Dendritic cell treated with granulocyte-macrophage colony-stimulating factor and Interleukin-4, amounts not matched to agents 40 ng/mL and 50 ng/mL, for 4 days (primary cell): Measurements from ENCODE around the gene ZFAND3.
"Not testable (repeated sequence)": the region's sequence is repeated elsewhere in the genome, so short reads cannot be mapped to it uniquely, and the experiment has no call there.

Experiments used
- H3K27ac Mint-ChIP-seq: one replicate; pipeline ENCODE4 v1.8.0; 2022; ENCODE audit warnings: mild to moderate bottlenecking, mixed read lengths
- H3K27me3 Mint-ChIP-seq: one replicate; pipeline ENCODE4 v1.8.0; 2022; ENCODE audit warnings: mild to moderate bottlenecking, mixed read lengths
- H3K36me3 Mint-ChIP-seq: one replicate; pipeline ENCODE4 v1.8.0; 2022; ENCODE audit warnings: low read depth, mixed read lengths
- H3K4me1 Mint-ChIP-seq: one replicate; pipeline ENCODE4 v1.8.0; 2022; ENCODE audit warnings: low read depth, mixed read lengths
- H3K4me3 Mint-ChIP-seq: one replicate; pipeline ENCODE4 v1.8.0; 2022; ENCODE audit warnings: mild to moderate bottlenecking, moderate library complexity, mixed read lengths
- H3K9me3 Mint-ChIP-seq: one replicate; pipeline ENCODE4 v1.8.0; 2022; ENCODE audit warnings: mixed read lengths
- intact Hi-C: fragments of 100-400 bp; cut with micrococcal nuclease; formaldehyde crosslinking; loops from one replicate; pipeline ENCODE4 v1.15.0; 2022

Gene ZFAND3

DNA sequence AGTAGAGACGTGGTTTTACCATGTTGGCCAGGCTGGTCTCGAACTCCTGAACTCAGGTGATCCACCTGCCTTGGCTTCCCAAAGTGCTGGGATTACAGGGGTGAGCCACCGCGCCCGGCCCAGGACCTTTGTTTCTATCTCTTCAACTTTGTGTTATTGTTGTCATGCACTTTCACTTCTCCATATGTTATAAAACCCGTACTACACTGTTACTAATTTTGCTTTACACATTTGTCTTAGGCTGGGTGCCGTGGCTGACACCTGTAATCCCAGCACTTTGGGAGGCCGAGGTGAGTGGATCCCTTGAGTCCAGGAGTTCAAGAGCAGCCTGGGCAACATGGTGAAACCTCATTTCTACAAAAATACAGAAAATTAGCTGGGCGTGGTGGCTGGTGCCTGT is 74.2 kb downstream of the ZFAND3 start:
- H3K27me3 Mint-ChIP-seq, intact Hi-C loops, H3K4me3 Mint-ChIP-seq, H3K9me3 Mint-ChIP-seq, H3K36me3 Mint-ChIP-seq: not testable (repeated sequence)
- H3K4me1 Mint-ChIP-seq, result peaks cover 53% of the 10 kb centered on the region
- peak overlapping the region; percentile 39 for H3K27ac Mint-ChIP-seq

GRCh38 chr6:37894585-37894984 is 75.1 kb downstream of the ZFAND3 start:
- H3K4me3 Mint-ChIP-seq, result no peak overlapping the region
- H3K9me3 Mint-ChIP-seq, result no peaks in the 10 kb centered on the region
- no peaks in the 10 kb centered on the region for H3K27me3 Mint-ChIP-seq
- peaks cover 44% of the 10 kb centered on the region for H3K4me1 Mint-ChIP-seq
- H3K27ac Mint-ChIP-seq, result no peak overlapping the region
- peaks cover 6% of the 10 kb centered on the region for H3K36me3 Mint-ChIP-seq
- intact Hi-C loops, result no loop called here

GRCh38 chr6:37897321-37897720 is 77.8 kb downstream of the ZFAND3 start:
- Mint-ChIP-seq H3K27ac (no peak overlapping the region), H3K9me3 (no peaks in the 10 kb centered on the region), H3K27me3 (no peaks in the 10 kb centered on the region), H3K4me1 (peaks cover 33% of the 10 kb centered on the region), H3K36me3 (peaks cover 6% of the 10 kb centered on the region), H3K4me3 (no peak overlapping the region)
- intact Hi-C loops, result no loop called here

DNA sequence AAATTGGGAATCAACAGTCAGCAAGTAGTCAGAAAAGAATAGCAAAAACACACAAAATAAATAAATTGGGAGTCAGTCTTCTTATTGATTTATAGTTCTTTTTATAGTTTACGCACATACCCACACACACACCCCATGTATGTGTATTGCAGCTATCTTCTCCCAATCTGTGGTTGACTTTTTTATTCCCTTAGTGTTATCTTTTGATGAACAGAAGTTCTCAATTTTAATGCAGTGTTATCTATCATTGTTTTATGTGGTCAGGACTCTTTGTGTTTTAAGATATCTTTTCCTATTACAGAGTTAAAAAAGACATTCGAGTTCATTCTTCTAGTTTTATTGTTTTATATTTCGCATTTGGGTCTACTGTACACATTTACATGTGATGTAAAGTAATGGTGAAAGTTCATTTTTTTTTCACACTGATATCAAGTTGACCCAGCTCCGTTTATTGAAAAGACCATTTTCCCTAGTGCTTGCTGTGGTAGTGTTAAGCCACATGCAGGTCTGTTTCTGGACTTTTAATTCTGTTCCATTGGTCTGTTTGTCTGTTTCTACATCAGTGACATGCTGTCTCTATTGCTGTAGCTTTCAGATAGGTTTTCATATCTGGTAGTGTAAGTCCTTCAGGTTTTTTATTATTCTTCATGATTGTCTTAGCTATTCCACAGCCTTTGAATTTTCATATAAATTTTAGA is 78.4 kb downstream of the ZFAND3 start:
- Mint-ChIP-seq H3K9me3 (no peaks in the 10 kb centered on the region), H3K4me3 (no peak overlapping the region), H3K27ac (no peak overlapping the region), H3K4me1 (peaks cover 27% of the 10 kb centered on the region), H3K36me3 (peaks cover 6% of the 10 kb centered on the region), H3K27me3 (no peaks in the 10 kb centered on the region)
- intact Hi-C loops, result no loop called here

DNA sequence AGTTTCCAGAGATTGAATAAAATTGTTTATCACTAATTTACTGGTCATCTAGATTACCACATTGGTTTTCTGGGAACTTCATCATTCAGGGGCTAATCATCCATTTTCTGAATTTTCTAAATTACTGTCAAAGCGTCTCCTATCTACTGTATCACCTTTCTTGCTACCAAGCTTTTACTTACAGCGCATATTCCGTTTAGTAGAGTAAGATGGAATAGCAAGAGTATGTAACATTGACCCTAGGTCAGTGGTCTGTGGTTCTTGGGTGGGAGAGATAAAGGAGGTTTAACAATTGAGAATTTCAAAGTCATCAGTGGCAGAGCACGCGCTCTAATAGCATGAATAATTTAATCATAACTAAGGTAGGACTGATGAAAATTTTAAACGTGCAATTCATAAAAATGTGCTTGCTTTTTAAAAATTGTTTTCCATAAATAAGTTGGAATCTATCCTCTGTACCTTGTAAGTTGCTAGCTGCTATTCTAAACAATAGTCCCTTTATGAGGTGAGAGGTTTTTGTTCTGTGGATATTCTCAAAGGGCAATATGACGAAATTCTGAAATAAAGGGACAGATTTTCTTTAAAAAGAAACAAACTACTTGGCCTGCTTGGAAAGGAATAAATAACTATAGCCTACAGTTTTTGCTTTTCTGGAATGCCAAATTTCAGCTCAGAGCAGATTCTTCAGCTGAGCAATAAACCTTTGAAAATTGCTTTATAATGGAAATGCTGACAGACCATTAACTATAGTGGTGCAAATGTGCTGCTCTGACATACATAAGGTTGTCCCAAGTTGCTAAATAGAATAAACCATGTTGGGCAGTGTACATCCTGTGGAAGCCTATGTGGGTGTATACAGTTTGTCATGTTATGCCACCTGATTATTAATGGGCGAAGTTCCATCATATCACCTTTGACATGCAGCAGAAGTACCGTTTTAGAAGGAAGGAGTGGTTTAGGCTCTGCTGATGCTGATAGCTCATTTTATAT is 84.1 kb downstream of the ZFAND3 start:
- Mint-ChIP-seq H3K4me3 (no peak overlapping the region), H3K36me3 (no peaks in the 10 kb centered on the region), H3K27me3 (no peaks in the 10 kb centered on the region), H3K4me1 (peaks cover 6% of the 10 kb centered on the region), H3K9me3 (no peaks in the 10 kb centered on the region), H3K27ac (no peak overlapping the region)
- intact Hi-C loops, result no loop called here

- no peaks in the 10 kb centered on the region for H3K9me3 Mint-ChIP-seq
- no peak overlapping the region for H3K27ac Mint-ChIP-seq
- intact Hi-C loops, result no loop called here
- H3K4me3 Mint-ChIP-seq, result no peak overlapping the region
- peaks cover 9% of the 10 kb centered on the region for H3K4me1 Mint-ChIP-seq
- no peaks in the 10 kb centered on the region for H3K27me3 Mint-ChIP-seq
- no peaks in the 10 kb centered on the region for H3K36me3 Mint-ChIP-seq
Observed at GRCh38 chr6:37904590-37904989, 85.1 kb downstream of the ZFAND3 start.

GRCh38 chr6:37906121-37906520 is 86.6 kb downstream of the ZFAND3 start:
- H3K4me1 Mint-ChIP-seq, result peaks cover 13% of the 10 kb centered on the region
- intact Hi-C loops, result no loop called here

GRCh38 chr6:37910998-37911397 is 91.5 kb downstream of the ZFAND3 start:
- H3K27ac Mint-ChIP-seq, result no peak overlapping the region
- intact Hi-C loops, result no loop called here

More at GRCh38 chr6:37906121-37906520, 86.6 kb downstream of the ZFAND3 start:
- no peak overlapping the region for H3K27ac Mint-ChIP-seq
- no peaks in the 10 kb centered on the region for H3K9me3 Mint-ChIP-seq
- H3K27me3 Mint-ChIP-seq, result no peaks in the 10 kb centered on the region
- no peaks in the 10 kb centered on the region for H3K36me3 Mint-ChIP-seq
- H3K4me3 Mint-ChIP-seq, result no peak overlapping the region

GRCh38 chr6:37913210-37913609 is 93.7 kb downstream of the ZFAND3 start:
- intact Hi-C loops, result no loop called here
- Mint-ChIP-seq H3K27me3 (no peaks in the 10 kb centered on the region), H3K36me3 (peaks cover 8% of the 10 kb centered on the region), H3K4me1 (peaks cover 30% of the 10 kb centered on the region), H3K9me3 (no peaks in the 10 kb centered on the region), H3K27ac (no peak overlapping the region), H3K4me3 (no peak overlapping the region)

More at GRCh38 chr6:37910998-37911397, 91.5 kb downstream of the ZFAND3 start:
- no peaks in the 10 kb centered on the region for H3K27me3 Mint-ChIP-seq
- peaks cover 8% of the 10 kb centered on the region for H3K36me3 Mint-ChIP-seq
- H3K4me3 Mint-ChIP-seq, result no peak overlapping the region
- H3K9me3 Mint-ChIP-seq, result no peaks in the 10 kb centered on the region
- H3K4me1 Mint-ChIP-seq, result peaks cover 36% of the 10 kb centered on the region

GRCh38 chr6:37915463-37915862 is 95.9 kb downstream of the ZFAND3 start:
- Mint-ChIP-seq H3K9me3 (no peaks in the 10 kb centered on the region), H3K4me1 (peaks cover 32% of the 10 kb centered on the region), H3K36me3 (peaks cover 15% of the 10 kb centered on the region), H3K27me3 (no peaks in the 10 kb centered on the region), H3K27ac (no peak overlapping the region), H3K4me3 (no peak overlapping the region)
- intact Hi-C loops, result no loop called here

- no peaks in the 10 kb centered on the region for H3K27me3 Mint-ChIP-seq
- H3K9me3 Mint-ChIP-seq, result no peaks in the 10 kb centered on the region
- H3K4me3 Mint-ChIP-seq, result no peak overlapping the region
- intact Hi-C loops, result no loop called here
- no peak overlapping the region for H3K27ac Mint-ChIP-seq
- H3K36me3 Mint-ChIP-seq, result peaks cover 15% of the 10 kb centered on the region
- H3K4me1 Mint-ChIP-seq, result peaks cover 36% of the 10 kb centered on the region
Observed at GRCh38 chr6:37916149-37916548, 96.6 kb downstream of the ZFAND3 start.

- H3K4me3 Mint-ChIP-seq, result no peak overlapping the region
- intact Hi-C loops, result no loop called here
- H3K36me3 Mint-ChIP-seq, result peaks cover 15% of the 10 kb centered on the region
- no peak overlapping the region for H3K27ac Mint-ChIP-seq
- H3K4me1 Mint-ChIP-seq, result peaks cover 32% of the 10 kb centered on the region
- no peaks in the 10 kb centered on the region for H3K27me3 Mint-ChIP-seq
- H3K9me3 Mint-ChIP-seq, result no peaks in the 10 kb centered on the region
Observed at GRCh38 chr6:37916675-37917074, 97.1 kb downstream of the ZFAND3 start.

GRCh38 chr6:37917566-37917965 is 98.0 kb downstream of the ZFAND3 start:
- Mint-ChIP-seq H3K27ac (no peak overlapping the region), H3K36me3 (peaks cover 15% of the 10 kb centered on the region), H3K4me3 (no peak overlapping the region), H3K27me3 (no peaks in the 10 kb centered on the region), H3K9me3 (no peaks in the 10 kb centered on the region), H3K4me1 (peaks cover 24% of the 10 kb centered on the region)
- intact Hi-C loops, result no loop called here

- Mint-ChIP-seq H3K36me3 (peaks cover 9% of the 10 kb centered on the region), H3K27me3 (no peaks in the 10 kb centered on the region), H3K4me1 (peaks cover 22% of the 10 kb centered on the region), H3K27ac (no peak overlapping the region), H3K4me3 (no peak overlapping the region), H3K9me3 (no peaks in the 10 kb centered on the region)
- intact Hi-C loops, result no loop called here
Observed at GRCh38 chr6:37919417-37920157, 100.1 kb downstream of the ZFAND3 start.
